ENCODE results near the gene MARK2.

Gene MARK2

GRCh38 chr11:63884196-63884932 lies 45.5 kb downstream of the MARK2 start:
- DNase-seq = no peak

DNA sequence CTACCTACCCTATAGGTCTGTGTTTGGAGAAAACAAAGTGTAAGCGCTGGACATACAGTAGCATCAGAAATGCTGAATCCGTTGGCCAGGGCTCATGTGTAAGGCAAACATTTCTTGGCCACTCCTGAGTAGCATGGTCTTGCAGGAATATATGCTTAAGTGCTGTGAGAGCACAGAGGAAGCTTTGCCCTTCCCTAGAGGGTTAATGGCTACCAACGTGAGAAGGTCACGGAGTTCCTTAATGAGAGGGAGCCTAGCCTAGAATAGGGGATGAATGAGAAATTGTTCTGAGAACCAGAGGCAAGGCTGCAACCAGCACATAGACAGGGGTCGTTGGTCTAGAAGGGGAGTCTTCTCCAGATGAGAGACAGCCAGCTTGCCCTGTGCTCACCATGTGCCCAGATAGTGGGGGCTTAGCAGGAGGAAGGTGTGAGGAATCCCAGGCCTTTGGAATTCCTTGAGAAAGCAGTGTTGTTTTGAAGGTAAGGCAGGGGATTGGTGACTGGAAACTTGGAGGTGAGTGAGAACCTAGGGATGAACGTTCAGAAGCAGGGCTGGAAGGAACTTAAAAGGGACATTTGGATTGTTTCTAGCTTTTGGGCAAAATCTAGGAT lies 48.6 kb downstream of the MARK2 start:
- no peak for DNase-seq

GRCh38 chr11:63888170-63889086 lies 49.5 kb downstream of the MARK2 start:
- DNase-seq = peak; percentile 73

DNA sequence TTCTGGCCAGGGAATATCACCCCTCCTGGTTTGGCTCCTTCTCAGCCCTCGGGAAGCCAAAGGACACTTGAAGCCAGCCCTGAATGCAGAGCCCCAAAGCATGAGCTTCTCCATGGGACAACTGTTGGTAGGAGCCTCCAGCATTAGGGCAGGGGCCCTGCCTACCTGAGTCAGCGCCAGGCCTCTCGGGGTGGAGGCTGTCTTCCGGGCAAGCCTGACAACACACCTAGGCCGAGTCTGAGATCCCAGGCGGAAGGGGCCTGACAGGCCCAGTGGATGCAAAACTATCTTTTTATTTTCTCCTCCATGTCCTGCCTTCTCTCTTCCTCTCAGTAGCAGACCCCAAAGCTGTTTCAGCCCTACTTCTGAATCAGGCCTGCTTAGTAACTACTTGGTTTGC lies 50.4 kb downstream of the MARK2 start:
- no peak for DNase-seq

- DNase-seq = no peak
These were observed 51.5 kb downstream of the MARK2 start for GRCh38 chr11:63890368-63890767.

DNA sequence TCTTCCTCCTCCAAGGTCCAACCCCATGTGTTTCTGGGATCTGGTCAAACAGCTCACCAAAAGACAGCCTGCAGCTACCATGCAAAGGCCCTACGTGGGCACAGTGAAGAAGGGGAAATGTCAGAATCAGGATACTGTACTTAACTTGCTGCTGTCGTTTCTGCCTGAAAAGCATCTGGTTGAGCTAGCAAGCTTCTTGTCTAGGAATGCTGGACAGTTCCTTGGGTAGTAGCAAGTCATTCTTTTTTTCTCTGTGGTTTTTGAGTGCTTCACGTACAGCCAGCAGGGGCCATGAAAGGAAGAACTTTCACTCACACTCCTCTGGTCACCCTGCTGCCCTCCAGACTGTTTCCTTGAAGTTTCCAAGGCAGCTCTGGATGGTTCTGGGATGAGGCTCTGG lies 53.3 kb downstream of the MARK2 start:
- DNase-seq = no peak

GRCh38 chr11:63893355-63893754 lies 54.4 kb downstream of the MARK2 start:
- DNase-seq = no peak

- no peak for DNase-seq
These were observed 57.2 kb downstream of the MARK2 start for GRCh38 chr11:63896071-63896470.

DNA sequence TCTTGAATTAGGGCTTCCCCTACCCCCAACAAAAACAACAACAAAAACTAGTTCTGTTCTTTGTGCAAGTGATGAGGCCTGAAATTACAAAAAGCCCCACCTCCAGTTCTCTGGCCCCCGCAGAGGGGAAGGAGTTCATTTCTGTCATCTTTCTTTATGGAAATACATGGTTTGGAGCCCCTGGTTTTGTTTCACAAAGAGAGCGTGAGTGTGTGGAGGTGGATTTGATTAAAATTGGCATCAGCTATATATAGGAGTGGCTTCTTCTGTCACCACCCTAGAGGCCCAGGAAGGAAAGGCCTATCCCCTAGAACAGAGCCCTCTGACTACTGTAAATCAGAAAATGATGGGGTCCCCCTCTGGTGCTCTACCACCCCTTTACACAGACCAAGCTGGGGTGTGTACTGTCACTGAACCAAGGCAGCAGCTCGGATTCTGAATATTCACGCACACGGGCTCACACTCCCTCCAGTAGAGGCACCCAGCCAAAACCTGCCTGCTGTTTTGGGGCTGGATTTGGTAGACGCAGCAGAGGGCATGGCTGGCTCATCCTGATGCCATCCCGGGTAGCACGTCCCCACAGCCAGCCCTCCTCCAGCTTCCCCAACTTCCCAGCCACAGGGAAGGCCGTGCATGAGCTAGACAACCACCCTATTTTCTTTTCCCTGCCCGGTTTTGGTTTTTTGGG lies 58.7 kb downstream of the MARK2 start:
- no peak for DNase-seq

- no peak for DNase-seq
These were observed 62.8 kb downstream of the MARK2 start for GRCh38 chr11:63901660-63902059.

DNA sequence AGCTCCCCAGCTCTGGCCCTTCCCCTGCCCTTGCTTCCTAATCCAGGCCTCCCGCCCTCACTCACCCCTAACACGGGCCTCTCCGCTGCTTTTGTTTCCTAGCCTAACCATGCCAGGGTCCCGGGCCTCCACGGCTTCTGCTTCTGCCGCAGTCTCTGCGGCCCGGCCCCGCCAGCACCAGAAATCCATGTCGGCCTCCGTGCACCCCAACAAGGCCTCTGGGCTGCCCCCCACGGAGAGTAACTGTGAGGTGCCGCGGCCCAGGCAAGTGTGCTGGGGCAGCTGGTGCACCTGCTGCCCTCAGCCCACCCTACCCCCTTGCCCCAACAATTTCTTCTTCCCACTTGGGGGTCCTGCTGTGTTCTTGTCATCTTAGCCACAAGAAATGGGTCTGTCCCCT lies 65.0 kb downstream of the MARK2 start:
- DNase-seq = no peak

GRCh38 chr11:63904743-63905142 lies 65.8 kb downstream of the MARK2 start:
- no peak for DNase-seq

DNA sequence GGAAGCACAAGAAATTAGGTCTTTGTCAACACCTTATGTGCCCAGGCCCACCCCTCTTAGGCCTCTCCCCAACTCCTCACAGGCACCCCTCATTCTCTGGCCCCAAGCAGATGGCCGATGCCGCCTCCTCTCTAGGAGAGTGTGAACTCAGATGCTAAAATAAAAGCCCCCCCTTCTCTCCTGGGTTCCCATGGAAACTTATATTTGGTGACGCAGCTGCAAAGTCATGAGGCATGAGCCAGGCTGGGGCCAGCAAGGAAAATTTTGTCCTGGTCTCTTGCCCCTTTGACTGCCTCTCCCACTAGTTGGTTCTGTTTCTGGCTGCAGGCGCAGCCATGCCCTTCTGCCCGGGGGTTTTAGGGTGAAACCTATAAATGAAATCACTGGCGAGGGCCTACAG lies 66.3 kb downstream of the MARK2 start:
- no peak for DNase-seq

GRCh38 chr11:63906087-63906486 lies 67.2 kb downstream of the MARK2 start:
- DNase-seq = no peak

DNA sequence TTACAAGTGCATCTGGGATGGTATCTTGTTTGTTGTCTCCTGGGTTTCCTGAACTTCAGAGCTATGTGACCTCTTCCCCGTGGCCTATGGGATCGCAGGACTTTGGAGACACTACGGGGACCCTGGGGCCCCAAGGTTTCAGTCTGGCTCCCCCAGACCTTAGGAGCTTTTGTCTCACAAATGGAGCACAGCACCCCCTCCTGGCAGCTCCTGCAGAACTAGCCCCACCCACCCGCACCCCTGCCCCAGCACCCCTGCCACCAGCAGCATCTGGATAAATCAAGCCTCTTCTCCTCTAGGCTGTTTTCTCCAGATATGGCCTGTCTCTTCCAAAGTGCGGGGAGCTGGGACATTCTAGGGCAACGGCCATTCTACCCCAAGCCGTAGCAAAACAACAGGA lies 67.7 kb downstream of the MARK2 start:
- peak; percentile 37 for DNase-seq

- no peak for DNase-seq
These were observed 68.2 kb downstream of the MARK2 start for GRCh38 chr11:63907063-63907462.

DNA sequence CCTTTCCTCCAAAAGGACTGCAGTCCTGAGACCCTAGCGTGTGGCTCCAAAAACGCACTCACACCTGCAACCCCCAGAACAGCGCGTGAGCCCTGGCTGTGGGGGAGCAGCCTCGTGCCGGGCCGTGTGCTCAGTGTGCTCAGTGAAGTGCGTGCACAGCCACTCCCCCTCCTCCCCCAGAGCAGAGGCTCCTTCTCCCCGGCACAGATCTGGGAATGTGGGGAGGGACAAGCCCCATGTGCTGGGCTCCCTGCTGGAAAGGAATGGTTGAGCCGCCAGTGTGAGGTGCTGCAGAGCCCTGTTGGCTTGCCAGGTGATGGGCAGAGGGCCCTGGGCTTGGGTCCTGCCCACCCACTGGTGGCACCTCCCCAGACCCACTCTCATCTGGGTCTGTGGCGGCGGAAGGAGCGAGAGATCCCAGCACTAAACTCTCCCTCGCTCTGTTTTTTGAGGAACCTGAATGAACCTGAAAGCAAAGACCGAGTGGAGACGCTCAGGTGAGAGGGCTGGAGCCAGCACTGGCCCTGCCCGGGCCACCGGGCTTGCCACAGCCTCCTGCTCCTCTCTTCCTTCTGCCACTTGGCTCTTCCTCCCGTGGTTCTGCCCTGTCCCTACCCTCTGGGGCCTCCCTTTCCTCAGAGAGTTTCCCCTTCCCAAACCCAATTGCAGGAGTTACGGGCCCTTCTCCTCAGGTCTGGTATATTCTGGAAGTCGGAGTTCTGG lies 69.1 kb downstream of the MARK2 start:
- DNase-seq = no peak

DNA sequence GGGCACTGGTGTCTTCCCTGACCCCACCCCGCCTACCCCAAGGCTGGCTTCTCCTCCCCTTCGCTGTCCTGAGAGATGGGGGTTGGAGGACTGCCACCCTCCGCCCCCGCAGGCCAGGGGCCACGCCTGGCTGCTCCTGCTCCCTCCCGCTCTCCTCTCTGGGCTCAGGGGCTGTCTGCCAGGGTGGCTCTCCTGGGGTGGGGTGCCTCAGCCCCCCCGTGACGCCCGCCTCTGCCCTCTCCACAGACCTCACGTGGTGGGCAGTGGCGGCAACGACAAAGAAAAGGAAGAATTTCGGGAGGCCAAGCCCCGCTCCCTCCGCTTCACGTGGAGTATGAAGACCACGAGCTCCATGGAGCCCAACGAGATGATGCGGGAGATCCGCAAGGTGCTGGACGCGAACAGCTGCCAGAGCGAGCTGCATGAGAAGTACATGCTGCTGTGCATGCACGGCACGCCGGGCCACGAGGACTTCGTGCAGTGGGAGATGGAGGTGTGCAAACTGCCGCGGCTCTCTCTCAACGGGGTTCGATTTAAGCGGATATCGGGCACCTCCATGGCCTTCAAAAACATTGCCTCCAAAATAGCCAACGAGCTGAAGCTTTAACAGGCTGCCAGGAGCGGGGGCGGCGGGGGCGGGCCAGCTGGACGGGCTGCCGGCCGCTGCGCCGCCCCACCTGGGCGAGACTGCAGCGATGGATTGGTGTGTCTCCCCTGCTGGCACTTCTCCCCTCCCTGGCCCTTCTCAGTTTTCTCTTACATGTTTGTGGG lies 69.9 kb downstream of the MARK2 start:
- DNase-seq = no peak

GRCh38 chr11:63909591-63910506 lies 70.9 kb downstream of the MARK2 start:
- no peak for DNase-seq

- no peak for DNase-seq
These were observed 71.8 kb downstream of the MARK2 start for GRCh38 chr11:63910675-63911074.

- no peak for DNase-seq
These were observed 72.5 kb downstream of the MARK2 start for GRCh38 chr11:63911440-63911839.

Data from CD4-positive, alpha-beta T cell treated with Interleukin-4 for 4 hours (primary cell).